RCC 7860 (cell line): ENCODE measurements around the gene ONECUT3.

Source experiments
- DNase-seq: peaks from one replicate; pipeline ENCODE4 v3.0.0-alpha.2; 2015; ENCODE audit warnings: low spot score
- FAIRE-seq: peaks from 2 replicates; lab custom pipeline; 2012; peaks lifted over from hg19 to GRCh38; lab: Jason Lieb, UNC

ONECUT3 gene

GRCh38 chr19:1828279-1829238, 75.3 kb downstream of the ONECUT3 start:
- FAIRE-seq (no peak), DNase-seq (no peak)

DNA sequence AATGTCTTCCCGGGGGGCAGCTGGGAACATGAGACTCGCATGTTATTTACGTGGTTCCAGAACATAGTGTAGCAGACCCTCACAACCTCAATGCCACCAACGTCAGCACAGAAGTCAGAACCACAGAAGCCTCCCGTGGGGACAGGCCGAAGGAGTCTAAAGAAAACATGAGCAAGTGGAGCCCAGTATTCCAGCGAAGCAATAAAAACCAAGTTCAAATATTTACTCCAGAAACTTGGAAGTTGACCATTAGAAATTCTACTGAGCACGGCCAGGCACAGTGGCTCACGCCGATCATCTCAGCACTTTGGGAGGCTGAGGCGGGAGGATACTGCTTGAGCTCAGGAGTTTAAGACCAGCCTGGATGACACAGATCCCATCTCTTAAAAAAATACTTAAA, 76.7 kb downstream of the ONECUT3 start:
- no peak for DNase-seq
- FAIRE-seq: no peak

- DNase-seq (no peak), FAIRE-seq (no peak)
Observed at GRCh38 chr19:1830568-1830967, 77.3 kb downstream of the ONECUT3 start.
